ENCODE data around the gene PARP12. TPM values are rescaled to one million over a fixed set of nuclear protein-coding genes. Genes with fewer than 3 reads are reported as not detected.
A peak's percentile ranks its signal among the peaks of the same experiment; 100 is the strongest.

PARP12 gene
- total and polyA plus RNA-seq, 9 of the 15 experiments (the other 6 are each of a cell fraction or from before 2014, with no cell fraction given): 4.6 to 40.4 (median 23.5) TPM

DNA sequence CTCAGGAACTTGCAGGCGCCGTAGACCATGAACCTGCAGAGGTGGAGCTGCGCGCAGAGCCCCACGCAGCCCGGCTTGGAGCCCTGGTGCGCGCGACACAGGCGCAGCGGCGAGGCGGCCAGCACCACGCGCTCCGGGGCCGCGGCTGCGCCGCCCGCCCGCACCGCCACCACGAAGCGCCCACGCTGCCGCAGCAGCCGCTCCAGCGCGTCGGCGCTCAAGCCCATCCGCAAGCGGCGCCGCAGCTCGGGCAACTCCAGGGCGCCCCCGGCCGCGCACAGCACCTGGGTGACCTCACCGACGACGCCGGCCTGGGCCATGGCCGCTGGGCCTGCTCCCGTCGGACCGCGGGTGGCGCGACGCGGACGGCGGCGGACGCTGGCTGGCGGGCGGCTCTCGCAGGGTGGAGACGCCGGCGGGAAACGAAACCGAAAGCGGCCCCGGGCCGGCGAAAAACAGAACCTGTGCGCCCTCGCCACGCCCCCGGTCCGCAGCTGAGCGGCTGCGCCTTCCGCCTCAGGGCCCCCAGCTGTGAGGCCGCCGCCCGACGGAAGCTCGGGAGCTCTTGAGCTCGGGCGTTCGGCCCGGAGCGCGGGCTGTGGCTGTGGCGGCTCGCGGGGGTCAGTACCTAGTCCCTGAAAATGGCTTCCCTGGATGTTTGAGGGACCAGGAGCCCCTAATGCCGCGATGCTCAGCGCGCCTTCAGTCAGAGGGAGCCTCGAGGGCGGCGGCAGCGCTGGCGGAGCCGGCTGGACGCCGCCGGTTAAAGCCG lies at the start of gene PARP12 (continued):
- TF ChIP-seq PRPF4 (IDR thresholded peaks at IDR 0.05; ENCODE audit: insufficient read depth, low read depth, low read length, poor library complexity, severe bottlenecking) (peak; percentile 34), SMAD4 (CRISPR knock-in tag; conservative IDR thresholded peaks at IDR 0.05) (peak; percentile 97), ZKSCAN1 (IDR thresholded peaks at IDR 0.05; ENCODE audit: low read depth, low read length) (no peak; the same call in 1 of the 2 replicates), FOXM1 (IDR thresholded peaks at IDR 0.05; ENCODE audit: low read depth) (peak; percentile 73), FOXM1 (CRISPR knock-in tag; IDR thresholded peaks at IDR 0.05; ENCODE audit: low read depth) (peak; percentile 88), NFXL1 (CRISPR knock-in tag; IDR thresholded peaks at IDR 0.05) (no peak), TFAM (CRISPR knock-in tag; conservative IDR thresholded peaks at IDR 0.05) (no peak), SRSF1 (IDR thresholded peaks at IDR 0.05; ENCODE audit: low read depth, low read length) (peak; percentile 78; the same call in 1 of the 2 replicates), KAT7 (CRISPR knock-in tag; IDR thresholded peaks at IDR 0.05; ENCODE audit: borderline replicate concordance) (no peak), GATA2 (CRISPR knock-in tag; IDR thresholded peaks at IDR 0.05) (no peak), THAP7 (CRISPR knock-in tag; IDR thresholded peaks at IDR 0.05) (no peak), CHD2 (IDR thresholded peaks at IDR 0.05; ENCODE audit: low read depth, low read length) (no peak; the same call in 1 of the 2 replicates), HCFC1 (IDR thresholded peaks at IDR 0.05; ENCODE audit: low read depth, low read length) (peak; percentile 66), MCM7 (IDR thresholded peaks at IDR 0.05) (no peak), RBFOX2 (IDR thresholded peaks at IDR 0.05; ENCODE audit: low read depth, low read length) (peak; percentile 88), POLR2AphosphoS5 (IDR thresholded peaks at IDR 0.05; ENCODE audit: control insufficient read depth, insufficient read depth, low read depth, low read length) (peak; percentile 69), HNRNPLL (IDR thresholded peaks at IDR 0.05; ENCODE audit: low read depth, low read length, poor library complexity, severe bottlenecking) (peak; percentile 73), ARHGAP35 (IDR thresholded peaks at IDR 0.05; ENCODE audit: partially characterized antibody) (no peak), KDM5B (IDR thresholded peaks at IDR 0.05; ENCODE audit: insufficient replicate concordance, low read depth, low read length) (peak; percentile 68), ASH1L (IDR thresholded peaks at IDR 0.05; ENCODE audit: borderline replicate concordance, low read depth, partially characterized antibody) (no peak), ZNF644 (tag; IDR thresholded peaks at IDR 0.05; ENCODE audit: low read depth) (no peak)
- TF ChIP-seq, protein P1, sequence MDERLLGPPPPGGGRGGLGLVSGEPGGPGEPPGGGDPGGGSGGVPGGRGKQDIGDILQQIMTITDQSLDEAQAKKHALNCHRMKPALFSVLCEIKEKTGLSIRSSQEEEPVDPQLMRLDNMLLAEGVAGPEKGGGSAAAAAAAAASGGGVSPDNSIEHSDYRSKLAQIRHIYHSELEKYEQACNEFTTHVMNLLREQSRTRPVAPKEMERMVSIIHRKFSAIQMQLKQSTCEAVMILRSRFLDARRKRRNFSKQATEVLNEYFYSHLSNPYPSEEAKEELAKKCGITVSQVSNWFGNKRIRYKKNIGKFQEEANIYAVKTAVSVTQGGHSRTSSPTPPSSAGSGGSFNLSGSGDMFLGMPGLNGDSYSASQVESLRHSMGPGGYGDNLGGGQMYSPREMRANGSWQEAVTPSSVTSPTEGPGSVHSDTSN (CRISPR knock-in tag; IDR thresholded peaks at IDR 0.05; ENCODE audit: low read depth): no peak
- TF ChIP-seq, protein P1 (tag; conservative IDR thresholded peaks at IDR 0.05; ENCODE audit: low read depth): no peak
- TF ChIP-seq, protein P2, sequence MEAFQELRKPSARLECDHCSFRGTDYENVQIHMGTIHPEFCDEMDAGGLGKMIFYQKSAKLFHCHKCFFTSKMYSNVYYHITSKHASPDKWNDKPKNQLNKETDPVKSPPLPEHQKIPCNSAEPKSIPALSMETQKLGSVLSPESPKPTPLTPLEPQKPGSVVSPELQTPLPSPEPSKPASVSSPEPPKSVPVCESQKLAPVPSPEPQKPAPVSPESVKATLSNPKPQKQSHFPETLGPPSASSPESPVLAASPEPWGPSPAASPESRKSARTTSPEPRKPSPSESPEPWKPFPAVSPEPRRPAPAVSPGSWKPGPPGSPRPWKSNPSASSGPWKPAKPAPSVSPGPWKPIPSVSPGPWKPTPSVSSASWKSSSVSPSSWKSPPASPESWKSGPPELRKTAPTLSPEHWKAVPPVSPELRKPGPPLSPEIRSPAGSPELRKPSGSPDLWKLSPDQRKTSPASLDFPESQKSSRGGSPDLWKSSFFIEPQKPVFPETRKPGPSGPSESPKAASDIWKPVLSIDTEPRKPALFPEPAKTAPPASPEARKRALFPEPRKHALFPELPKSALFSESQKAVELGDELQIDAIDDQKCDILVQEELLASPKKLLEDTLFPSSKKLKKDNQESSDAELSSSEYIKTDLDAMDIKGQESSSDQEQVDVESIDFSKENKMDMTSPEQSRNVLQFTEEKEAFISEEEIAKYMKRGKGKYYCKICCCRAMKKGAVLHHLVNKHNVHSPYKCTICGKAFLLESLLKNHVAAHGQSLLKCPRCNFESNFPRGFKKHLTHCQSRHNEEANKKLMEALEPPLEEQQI (IDR thresholded peaks at IDR 0.05): no peak

Data from K562 (cell line).